Left hindlimb (tissue), 1 donor: ENCODE results near the gene SLC7A5.

Source experiments
- DNase-seq: peaks from one replicate; pipeline ENCODE4 v3.0.0-alpha.2; 2018

The SLC7A5 gene

DNA sequence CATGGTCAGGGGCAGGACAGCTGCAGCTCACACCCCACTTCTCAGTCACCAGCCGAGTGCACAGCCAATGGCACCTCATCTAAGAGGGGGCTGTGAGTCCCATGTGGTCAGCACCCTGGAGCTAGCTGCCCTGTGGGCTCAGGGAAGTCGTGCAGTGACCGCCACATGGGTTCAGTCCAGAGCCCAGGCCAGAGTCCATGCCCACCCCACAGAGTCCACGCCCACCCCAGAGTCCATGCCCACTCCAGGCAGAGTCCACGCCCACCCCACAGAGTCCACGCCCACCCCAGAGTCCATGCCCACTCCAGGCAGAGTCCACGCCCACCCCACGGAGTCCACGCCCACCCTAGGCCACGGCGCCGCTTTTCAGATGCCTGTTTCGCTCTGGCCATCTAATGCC lies 24.1 kb downstream of the SLC7A5 start:
- no peak for DNase-seq

- no peak for DNase-seq
Measured at GRCh38 chr16:87844809-87845208, 24.5 kb downstream of the SLC7A5 start.

- DNase-seq: no peak
Measured at GRCh38 chr16:87844120-87844733, 25.1 kb downstream of the SLC7A5 start.

GRCh38 chr16:87843678-87844105 lies 25.6 kb downstream of the SLC7A5 start:
- no peak for DNase-seq

DNA sequence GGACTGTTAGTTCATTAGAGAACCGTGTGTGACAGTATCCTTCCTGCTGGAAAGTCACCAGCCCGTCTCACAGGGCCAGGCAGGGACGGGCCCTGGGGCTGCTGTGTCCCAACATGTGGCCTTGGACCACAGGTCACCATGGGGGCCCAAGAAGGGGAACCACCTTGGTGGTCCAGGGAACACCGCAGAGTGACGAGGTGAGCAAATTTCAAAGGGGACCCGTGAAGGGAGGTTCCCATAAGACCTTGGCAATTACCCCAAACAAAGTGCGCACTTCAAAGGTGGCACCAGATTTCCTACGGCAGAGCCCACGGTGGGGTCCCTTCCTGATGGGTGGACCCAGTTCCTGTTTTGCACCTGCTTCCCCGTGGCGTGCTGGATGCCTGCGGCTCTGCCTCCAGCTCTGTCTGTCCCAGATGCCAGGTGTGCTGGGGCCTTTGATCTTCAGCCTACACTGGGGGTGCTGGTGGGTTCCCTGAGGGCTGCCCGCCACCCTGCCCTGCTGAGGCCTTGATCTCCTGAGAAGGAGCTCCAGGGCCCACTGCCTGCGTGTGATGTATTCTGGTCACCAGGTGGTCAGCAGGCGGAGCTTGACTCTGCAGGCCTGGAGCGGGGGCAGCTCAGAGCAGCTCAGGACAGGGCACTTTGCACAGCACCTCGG lies 27.0 kb downstream of the SLC7A5 start:
- no peak for DNase-seq

- no peak for DNase-seq
Measured at GRCh38 chr16:87841340-87842208, 27.7 kb downstream of the SLC7A5 start.

GRCh38 chr16:87840271-87840978 lies 28.9 kb downstream of the SLC7A5 start:
- DNase-seq: no peak

DNA sequence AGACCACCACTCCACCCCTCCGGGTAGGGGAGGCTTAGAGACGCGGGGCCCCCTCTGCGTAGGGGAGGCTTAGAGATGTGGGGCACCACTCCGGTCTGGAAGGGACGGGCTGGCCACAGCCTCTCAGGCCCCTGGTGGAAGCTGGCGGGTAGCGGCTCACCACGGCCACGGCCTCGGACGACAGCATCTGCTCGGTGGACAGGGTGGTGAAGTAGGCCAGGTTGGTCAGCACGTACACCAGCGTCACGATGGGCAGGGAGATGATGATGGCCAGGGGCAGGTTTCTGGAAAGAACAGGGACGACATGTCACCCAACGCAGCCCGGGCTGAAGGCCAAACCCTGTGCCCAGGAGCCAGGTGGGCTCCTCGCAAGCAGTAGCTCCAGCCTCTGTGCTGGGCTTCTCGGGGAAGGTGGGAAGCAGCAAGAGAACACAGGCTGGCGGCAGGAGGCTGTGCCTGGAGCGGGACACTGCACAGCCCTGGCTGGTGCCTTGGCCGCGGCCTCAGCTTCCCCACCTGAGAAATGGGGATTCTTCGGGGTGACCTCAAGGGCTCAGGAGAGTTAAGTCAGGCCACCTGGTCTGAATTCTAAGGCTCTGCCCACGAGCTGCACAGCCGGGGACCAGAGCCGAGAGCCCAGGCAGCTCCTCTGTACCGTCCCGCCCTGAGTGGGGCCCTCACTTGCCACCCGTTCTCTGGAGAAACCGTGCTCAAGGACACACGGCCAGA lies 29.6 kb downstream of the SLC7A5 start:
- no peak for DNase-seq

- DNase-seq: no peak
Measured at GRCh38 chr16:87838643-87839541, 30.4 kb downstream of the SLC7A5 start.

DNA sequence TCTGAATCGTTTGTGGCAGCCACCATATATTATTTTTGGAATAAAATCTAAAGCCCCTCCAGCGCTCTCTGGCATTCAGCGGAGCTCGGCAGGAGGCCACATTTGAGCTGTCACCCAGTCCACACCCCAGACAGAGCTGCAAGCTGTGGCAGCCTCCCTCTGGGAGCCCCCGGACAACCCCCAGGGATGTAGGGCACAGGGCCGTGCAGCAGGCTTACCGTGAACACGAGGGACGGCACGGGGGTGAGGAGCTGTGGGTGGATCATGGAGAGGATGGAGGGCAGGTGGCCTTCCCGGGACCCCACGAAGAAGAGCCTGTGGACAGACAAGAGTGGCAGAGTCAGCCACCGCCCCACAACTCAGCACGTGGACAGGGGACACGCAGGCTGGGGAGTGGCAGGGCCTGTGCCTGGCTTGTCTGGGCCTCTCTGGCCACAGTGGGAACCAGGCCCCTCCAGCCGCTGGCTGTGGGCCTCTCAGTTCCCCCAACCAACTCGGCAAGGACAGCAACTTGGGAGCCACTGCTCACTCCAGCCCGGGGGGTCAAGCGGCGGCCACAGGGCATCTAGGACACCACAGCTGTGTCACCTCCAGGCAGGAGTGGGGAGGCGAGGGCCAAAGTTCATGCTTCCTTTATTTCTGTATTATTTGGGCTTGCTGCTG lies 31.5 kb downstream of the SLC7A5 start:
- no peak for DNase-seq

- no peak for DNase-seq
Measured at GRCh38 chr16:87836844-87837581, 32.3 kb downstream of the SLC7A5 start.

DNA sequence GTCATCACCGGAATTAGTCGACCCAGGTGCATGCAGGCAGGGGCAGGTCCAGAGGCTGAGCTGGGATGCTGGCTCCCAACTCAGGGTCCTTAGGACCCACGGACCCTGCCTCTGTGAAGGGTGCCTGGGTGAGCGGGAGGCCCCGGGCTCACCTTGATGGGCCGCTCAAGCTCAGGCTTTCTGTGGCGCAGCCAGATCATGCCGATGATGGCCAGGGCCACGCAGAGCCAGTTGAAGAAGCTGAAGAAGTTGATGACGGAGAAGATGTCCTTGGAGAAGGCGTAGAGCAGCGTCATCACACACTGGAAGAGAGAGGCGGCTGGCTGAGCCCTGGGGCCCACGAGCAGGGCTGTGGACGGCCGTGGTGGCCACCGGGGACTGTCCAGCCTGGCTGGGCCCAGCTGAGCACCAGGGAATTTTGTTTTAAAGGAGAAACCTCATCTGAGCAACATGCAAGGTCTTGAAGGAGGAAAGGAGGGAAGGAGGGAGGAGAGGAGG lies 32.9 kb downstream of the SLC7A5 start:
- no peak for DNase-seq

- no peak for DNase-seq
Measured at GRCh38 chr16:87835882-87836331, 33.4 kb downstream of the SLC7A5 start.

DNA sequence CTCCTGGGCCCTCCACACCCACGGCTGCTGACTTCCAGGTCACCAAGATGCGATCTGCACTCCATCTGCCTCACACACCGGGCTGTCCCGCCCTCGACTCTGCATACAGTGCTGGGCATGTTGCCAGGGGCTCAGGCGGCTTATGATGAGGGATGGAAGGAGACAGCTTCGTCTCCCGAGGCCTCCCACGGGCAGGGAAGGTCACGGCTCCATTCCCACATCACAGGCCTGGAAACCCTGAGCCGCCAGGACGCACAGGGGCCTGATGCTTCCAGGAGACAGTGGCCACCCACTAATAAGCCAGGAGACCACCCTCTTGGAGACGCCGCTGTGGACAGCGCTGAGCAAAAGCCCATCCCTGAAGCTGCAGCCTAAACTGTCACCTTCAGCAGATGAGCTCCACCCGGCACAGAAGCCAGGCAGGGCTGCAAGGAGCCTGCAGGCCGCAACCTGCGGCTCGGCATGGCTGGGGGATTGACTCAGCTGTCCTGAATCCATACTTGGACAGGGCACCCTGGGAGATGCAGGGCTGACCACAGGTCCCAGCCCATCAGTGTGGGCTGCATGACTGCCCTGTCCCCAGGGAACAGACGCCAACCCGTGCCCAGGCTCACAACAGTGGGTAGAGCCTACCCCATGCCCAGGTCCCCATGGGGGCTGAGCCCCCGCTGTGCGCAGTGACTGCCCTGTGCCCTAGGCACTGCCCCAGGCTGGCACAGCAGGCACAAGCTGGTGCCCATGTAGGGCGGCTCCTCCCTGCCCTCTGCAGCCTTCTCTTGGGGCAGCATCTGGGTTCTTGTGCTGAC lies 34.4 kb downstream of the SLC7A5 start:
- no peak for DNase-seq

- no peak for DNase-seq
Measured at GRCh38 chr16:87834005-87834667, 35.2 kb downstream of the SLC7A5 start.

- DNase-seq: no peak
Measured at GRCh38 chr16:87833548-87833947, 35.8 kb downstream of the SLC7A5 start.

DNA sequence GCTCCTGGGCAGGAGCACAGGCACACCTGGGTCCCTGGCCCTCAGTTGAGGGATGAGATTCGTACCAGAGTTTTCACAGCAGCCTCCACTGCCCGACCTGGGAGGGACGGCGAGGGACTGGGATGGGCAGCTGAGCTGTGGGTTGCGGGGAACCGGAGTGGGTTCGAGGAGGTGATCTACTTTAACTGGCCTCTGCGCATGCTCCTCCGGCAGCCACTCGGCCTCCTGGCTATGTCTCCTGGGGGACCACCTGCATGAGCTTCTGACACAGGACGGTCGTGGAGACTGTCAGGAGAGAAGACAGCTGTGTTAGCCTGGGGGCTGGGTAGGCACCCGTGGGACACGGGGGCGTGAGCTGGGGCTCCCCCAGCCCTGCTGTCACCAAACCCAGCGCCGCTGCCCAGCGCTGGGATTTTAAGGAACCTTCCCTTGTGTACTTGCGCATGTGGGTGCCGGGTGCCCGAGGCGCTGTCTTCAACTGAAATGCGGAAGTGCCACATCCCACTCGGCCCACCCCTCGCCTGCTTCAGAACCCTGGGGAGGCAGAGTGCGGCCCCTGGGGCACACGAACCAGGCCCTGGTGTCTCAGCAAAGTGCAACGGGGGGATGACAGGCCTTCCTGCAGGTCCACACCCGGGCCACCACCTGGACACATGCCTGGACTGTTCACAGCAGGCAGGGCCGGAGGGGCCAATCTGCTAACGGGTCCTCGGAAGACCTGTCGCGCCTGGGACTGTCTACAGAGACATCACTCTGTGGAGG lies 36.4 kb downstream of the SLC7A5 start:
- no peak for DNase-seq

DNA sequence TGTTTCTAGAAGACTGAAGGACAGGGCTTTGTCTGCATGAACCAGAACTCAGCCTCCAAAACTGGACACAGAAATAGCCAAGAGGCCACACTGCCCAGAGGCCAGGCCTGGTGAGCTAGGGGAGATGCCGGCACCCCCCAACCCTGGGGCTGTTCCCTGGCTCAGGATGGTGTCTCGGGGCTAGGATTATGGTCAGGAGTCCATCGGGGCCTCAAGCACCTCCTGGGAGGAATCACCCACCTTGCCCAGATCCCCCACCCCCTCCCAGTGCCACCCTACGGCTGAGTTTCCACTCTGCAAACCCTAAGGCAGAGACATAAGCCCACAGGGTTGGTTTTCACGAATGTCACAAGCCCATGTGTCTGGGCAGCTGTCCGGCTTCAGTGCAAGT lies 37.2 kb downstream of the SLC7A5 start:
- DNase-seq: no peak
